Pancreas (tissue), 10 donors: ENCODE data around the gene CLEC10A. TPM values are rescaled to one million over a fixed set of nuclear protein-coding genes. Genes with fewer than 3 reads are reported as not detected.

Experiments
- ATAC-seq, 4 donors: fragments of 200-7000 bp; cut with Tn5 transposase; one replicate each; pipeline versions ENCODE4 v1.8.0 to v1.9.1; 2020; ENCODE audit warnings: mild to moderate bottlenecking in 4 of 4, moderate library complexity in 4 of 4
- DNase-seq, 6 donors: peaks; one replicate each; pipeline ENCODE4 v3.0.0-alpha.2; 2020
- FAIRE-seq: peaks from 2 replicates; lab custom pipeline; 2012; peaks lifted over from hg19 to GRCh38; lab: Jason Lieb, UNC
- H3K27ac ChIP-seq, 4 donors: fragments of 200-600 bp; sonication (generic); 1 replicate in 3 of 4; 2 replicates in 1 of 4; pipeline versions ENCODE4 v1.5.0 to v1.8.0; 2020
- H3K27me3 ChIP-seq, 4 donors: fragments of 200-600 bp; one replicate each; pipeline ENCODE4 v1.8.0; 2021
- H3K36me3 ChIP-seq, 3 donors: fragments of 200-600 bp; sonication (generic) in 1 of 3; one replicate each; pipeline versions ENCODE4 v1.5.0 to v1.8.0; 2020 to 2021
- H3K4me1 ChIP-seq, 3 donors: fragments of 200-600 bp; one replicate each; pipeline ENCODE4 v1.8.0; 2021
- H3K4me3 ChIP-seq, 4 donors: fragments of 200-600 bp; sonication (generic) in 2 of 4; one replicate each; pipeline versions ENCODE4 v1.5.0 to v1.8.0; 2020 to 2021
- H3K9me3 ChIP-seq, 4 donors: fragments of 200-600 bp; one replicate each; pipeline ENCODE4 v1.8.0; 2021
- WGBS, 2 donors: extraction: QIAGEN DNeasy Blood & Tissue Kit; methylation state at CpG; one replicate each; pipeline ENCODE4 v1.1.7; 2013; 5-methylcytosine and 5-hydroxymethylcytosine counted together
- intact Hi-C, 3 donors: fragments of 100-400 bp; cut with DNase I; formaldehyde crosslinking; loops; one replicate each; pipeline versions ENCODE4 v1.11.1 to v1.14.2; 2022
- polyA plus RNA-seq, 2 donors: library from polyadenylated mRNA; stranded (reverse); fragments of 200-250 nt; gene quantifications; one replicate each; pipeline ENCODE4 v1.2.3, GENCODE V29; 2013
- total RNA-seq, 6 donors: library from RNA; stranded (reverse); fragmentation: NEBNext Ultra II Directional in 4 of 6; extraction: Animal tissue kit (Norgen Biotek cat#: 25700) in 4 of 6; gene quantifications; one replicate each; pipeline versions ENCODE4 v1.2.1 to v1.2.4, GENCODE V29; 2021 to 2023
- TF ChIP-seq, protein P1 (sequence below), 4 donors: fragments of 200-600 bp; sonication (generic) in 3 of 4; IDR thresholded peaks; one replicate each; pipeline versions ENCODE4 v1.5.0 to v1.8.0; 2021; ENCODE audit warnings: antibody characterized with exemption in 4 of 4
- donor health status: healthy with polysubstance abuse.
- donor health status: DM: no; HTN: no; CAD: no; lungs with moderate emphysema.
- donor health status: DM: no; HTN: no; CAD: no.
- donor health status: control.
- donor health status: control.
- donor health status: Bipolar disorder and iron deficiency.
- donor health status: DM: yes; HTN: yes; CAD: no.
- donor health status: DM: no; HTN: no; CAD: no.
- donor health status: DM: no; HTN: no; CAD: no.
- donor health status: DM: yes; HTN: yes; CAD: no.

Gene CLEC10A
- total and polyA plus RNA-seq, 8 donors, result 0.28 to 3.6 (median 1.3) TPM; not detected in 1

DNA sequence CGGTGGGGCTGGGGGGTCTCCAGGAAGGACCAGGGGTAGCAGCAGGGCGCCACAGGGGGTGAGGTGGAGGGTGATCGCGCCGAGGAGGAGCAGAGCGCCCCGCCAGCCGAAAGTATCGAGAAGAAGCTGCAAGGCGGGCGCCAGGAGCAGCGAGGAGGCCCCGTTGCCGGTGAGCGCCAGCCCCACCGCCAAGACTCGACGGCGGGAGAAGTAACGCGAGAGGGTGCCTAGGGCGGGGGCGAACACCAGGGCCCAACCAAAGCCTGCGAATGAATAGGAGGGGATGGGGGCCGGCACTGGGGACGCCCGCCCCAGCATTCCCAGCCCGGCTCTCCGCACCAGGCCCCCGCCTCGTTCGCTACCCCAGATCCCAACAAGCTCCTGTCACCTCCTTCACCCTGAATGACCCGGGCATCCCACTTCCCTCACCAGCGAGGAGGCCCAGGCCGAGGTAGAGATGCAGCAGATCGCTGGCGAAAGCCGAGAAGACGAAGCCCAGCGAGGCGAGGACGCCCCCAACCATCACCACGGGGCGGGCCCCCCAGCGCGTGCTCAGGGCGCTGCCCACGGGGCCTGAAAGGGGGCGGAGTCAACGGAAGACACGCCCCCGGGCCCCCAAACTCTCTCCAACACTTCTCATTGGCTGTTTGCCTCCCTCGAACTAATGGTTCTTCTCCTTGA, 37.4 kb downstream of the CLEC10A start:
- intact Hi-C loops, result loop anchor here in 1 of 3 donors (10.0 kb wide), 1 partner anchor 252 kb away; the partner anchor contains the start of gene YBX2
- H3K4me1 ChIP-seq, result peaks cover 0 to 19% (median 15%) of the 10 kb centered on the region in 3 donors
- no peak overlapping the region for H3K27ac ChIP-seq
- no peaks in the 10 kb centered on the region for H3K36me3 ChIP-seq
- peak overlapping the region in 3 of 4 donors; percentile 26 to 44 (median 34) for H3K4me3 ChIP-seq
- TF ChIP-seq, protein P1, sequence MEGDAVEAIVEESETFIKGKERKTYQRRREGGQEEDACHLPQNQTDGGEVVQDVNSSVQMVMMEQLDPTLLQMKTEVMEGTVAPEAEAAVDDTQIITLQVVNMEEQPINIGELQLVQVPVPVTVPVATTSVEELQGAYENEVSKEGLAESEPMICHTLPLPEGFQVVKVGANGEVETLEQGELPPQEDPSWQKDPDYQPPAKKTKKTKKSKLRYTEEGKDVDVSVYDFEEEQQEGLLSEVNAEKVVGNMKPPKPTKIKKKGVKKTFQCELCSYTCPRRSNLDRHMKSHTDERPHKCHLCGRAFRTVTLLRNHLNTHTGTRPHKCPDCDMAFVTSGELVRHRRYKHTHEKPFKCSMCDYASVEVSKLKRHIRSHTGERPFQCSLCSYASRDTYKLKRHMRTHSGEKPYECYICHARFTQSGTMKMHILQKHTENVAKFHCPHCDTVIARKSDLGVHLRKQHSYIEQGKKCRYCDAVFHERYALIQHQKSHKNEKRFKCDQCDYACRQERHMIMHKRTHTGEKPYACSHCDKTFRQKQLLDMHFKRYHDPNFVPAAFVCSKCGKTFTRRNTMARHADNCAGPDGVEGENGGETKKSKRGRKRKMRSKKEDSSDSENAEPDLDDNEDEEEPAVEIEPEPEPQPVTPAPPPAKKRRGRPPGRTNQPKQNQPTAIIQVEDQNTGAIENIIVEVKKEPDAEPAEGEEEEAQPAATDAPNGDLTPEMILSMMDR (IDR thresholded peaks at IDR 0.05), result no peak
- no peaks in the 10 kb centered on the region for H3K9me3 ChIP-seq
- DNase-seq (peak in 1 of 6 donors; percentile 73), FAIRE-seq (no peak), ATAC-seq (no peak)
- 41 to 44% methylated on average over 43 to 53 of the region's 53 CpGs for WGBS, 2 donors
- H3K27me3 ChIP-seq, result peaks cover 0 to 4% (median 0%) of the 10 kb centered on the region in 4 donors

DNA sequence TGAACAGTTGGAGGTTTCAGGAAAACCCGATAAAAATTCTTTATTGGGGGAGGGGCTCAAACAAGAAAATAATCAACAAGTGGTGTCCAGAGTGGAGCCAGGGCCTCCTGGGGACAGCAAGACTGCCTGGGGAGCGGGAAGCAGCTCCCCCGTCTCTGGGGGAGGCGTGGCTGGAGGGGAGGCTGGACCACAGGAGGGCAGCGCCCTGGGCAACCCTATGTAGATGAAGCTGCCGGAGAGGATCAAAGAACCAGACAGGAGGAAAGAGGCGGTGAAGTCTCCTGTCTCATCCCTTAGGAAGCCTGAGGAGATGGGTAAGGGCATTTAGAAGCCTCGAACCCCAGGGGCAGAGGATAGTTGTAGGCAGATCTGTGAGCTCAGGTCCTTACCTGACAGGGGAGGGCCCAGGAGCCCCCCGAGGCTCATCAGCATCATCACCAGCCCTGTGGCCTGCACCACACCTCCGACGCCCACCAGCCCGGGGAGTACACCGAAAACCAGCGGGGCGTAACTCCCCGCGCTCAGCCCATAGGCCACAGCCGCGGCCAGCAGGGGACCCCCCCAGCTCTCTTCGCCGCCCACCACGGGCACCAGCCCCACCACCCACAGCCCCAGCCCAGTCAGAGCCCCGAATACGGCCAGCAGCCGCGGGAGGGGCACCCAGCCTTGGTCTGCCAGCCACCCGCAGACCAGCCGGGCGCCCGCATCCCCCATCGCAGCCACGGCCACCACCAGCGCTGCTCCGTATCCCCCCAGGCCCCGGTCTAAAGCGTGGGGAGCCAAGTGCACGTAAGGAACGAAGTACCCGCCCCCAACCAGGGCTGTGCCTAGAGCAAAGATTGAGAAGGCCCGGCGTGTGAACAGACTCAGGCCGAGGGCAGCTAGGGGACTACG, 38.2 kb downstream of the CLEC10A start:
- TF ChIP-seq, protein P1 (IDR thresholded peaks at IDR 0.05), result no peak
- Histone ChIP-seq H3K4me3 (peak overlapping the region in 2 of 4 donors; percentile 34 to 44), H3K9me3 (no peaks in the 10 kb centered on the region), H3K27me3 (peaks cover 0 to 4% (median 0%) of the 10 kb centered on the region in 4 donors), H3K4me1 (peaks cover 0 to 19% (median 15%) of the 10 kb centered on the region in 3 donors), H3K36me3 (no peaks in the 10 kb centered on the region), H3K27ac (no peak overlapping the region)
- ATAC-seq, result no peak
- intact Hi-C loops, result loop anchor here in 1 of 3 donors (10.0 kb wide), 1 partner anchor 253 kb away; the partner anchor contains the start of gene YBX2
- FAIRE-seq, result no peak
- DNase-seq, result no peak
- 52 to 55% methylated on average over 40 to 43 of the region's 43 CpGs for WGBS, 2 donors

DNA sequence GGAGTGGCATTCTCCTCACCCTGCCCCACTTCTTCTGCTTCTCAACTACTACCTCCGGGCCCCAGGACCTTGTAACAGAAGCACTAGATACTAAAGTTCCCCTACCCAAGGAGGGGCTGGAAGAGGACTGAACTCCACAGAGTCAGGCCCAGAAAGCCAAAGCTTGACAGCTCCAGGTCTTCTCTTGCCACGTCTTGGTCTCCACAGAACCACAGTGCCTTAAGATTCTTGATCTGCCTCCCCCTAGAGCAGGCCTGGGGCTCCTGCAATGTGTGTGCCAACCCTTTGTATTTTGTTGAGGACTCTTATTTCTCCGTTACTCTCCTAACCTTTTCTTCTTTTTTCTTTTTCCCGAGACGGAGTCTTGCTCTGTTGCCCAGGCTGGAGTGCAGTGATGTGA, 40.2 kb downstream of the CLEC10A start:
- Histone ChIP-seq H3K27ac (no peak overlapping the region), H3K36me3 (no peaks in the 10 kb centered on the region), H3K4me1 (peaks cover 4 to 7% (median 5%) of the 10 kb centered on the region in 3 donors), H3K4me3 (no peak overlapping the region), H3K9me3 (no peaks in the 10 kb centered on the region), H3K27me3 (peaks cover 0 to 4% (median 0%) of the 10 kb centered on the region in 4 donors)
- 90 to 94% methylated on average over 5 of the region's 5 CpGs for WGBS, 2 donors
- DNase-seq (no peak), ATAC-seq (no peak), FAIRE-seq (no peak)
- intact Hi-C loops, result loop anchor here in 1 of 3 donors (10.0 kb wide), 1 partner anchor 255 kb away; the partner anchor contains the start of gene YBX2
- TF ChIP-seq, protein P1 (IDR thresholded peaks at IDR 0.05), result no peak

DNA sequence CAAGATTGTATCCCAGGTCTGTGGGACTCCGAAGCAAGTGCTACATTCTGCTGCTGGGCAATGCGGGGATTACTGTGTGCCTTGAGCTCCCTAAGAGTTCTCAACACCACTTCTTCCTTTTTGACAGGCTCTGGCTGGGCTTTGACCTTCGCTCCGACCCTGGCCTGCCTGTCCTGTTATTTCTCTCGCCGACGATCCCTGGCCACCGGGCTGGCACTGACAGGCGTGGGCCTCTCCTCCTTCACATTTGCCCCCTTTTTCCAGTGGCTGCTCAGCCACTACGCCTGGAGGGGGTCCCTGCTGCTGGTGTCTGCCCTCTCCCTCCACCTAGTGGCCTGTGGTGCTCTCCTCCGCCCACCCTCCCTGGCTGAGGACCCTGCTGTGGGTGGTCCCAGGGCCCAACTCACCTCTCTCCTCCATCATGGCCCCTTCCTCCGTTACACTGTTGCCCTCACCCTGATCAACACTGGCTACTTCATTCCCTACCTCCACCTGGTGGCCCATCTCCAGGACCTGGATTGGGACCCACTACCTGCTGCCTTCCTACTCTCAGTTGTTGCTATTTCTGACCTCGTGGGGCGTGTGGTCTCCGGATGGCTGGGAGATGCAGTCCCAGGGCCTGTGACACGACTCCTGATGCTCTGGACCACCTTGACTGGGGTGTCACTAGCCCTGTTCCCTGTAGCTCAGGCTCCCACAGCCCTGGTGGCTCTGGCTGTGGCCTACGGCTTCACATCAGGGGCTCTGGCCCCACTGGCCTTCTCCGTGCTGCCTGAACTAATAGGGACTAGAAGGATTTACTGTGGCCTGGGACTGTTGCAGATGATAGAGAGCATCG, 41.8 kb downstream of the CLEC10A start:
- Histone ChIP-seq H3K36me3 (no peaks in the 10 kb centered on the region), H3K27me3 (peaks cover 0 to 3% (median 0%) of the 10 kb centered on the region in 4 donors), H3K4me1 (peaks cover 4 to 7% (median 4%) of the 10 kb centered on the region in 3 donors), H3K27ac (no peak overlapping the region), H3K9me3 (no peaks in the 10 kb centered on the region), H3K4me3 (no peak overlapping the region)
- intact Hi-C loops, result no loop called here
- ATAC-seq (no peak), FAIRE-seq (no peak), DNase-seq (no peak)
- TF ChIP-seq, protein P1 (IDR thresholded peaks at IDR 0.05), result no peak
- WGBS, 2 donors, result 81 to 85% methylated on average over 18 to 19 of the region's 19 CpGs
